Stimulated activated CD4-positive, alpha-beta T cell treated with anti-CD3 and anti-CD28 coated beads, Interleukin-15, amount 100 ng/mL, for 24 hours (primary cell): ENCODE data around the gene FYTTD1.
"Not testable (repeated sequence)": the region's sequence is repeated elsewhere in the genome, so short reads cannot be mapped to it uniquely, and the experiment has no call there.

Experiments used
- DNase-seq: peaks from one replicate; pipeline ENCODE4 v3.0.0-alpha.2; 2020

The FYTTD1 gene, protein sequence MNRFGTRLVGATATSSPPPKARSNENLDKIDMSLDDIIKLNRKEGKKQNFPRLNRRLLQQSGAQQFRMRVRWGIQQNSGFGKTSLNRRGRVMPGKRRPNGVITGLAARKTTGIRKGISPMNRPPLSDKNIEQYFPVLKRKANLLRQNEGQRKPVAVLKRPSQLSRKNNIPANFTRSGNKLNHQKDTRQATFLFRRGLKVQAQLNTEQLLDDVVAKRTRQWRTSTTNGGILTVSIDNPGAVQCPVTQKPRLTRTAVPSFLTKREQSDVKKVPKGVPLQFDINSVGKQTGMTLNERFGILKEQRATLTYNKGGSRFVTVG

DNA sequence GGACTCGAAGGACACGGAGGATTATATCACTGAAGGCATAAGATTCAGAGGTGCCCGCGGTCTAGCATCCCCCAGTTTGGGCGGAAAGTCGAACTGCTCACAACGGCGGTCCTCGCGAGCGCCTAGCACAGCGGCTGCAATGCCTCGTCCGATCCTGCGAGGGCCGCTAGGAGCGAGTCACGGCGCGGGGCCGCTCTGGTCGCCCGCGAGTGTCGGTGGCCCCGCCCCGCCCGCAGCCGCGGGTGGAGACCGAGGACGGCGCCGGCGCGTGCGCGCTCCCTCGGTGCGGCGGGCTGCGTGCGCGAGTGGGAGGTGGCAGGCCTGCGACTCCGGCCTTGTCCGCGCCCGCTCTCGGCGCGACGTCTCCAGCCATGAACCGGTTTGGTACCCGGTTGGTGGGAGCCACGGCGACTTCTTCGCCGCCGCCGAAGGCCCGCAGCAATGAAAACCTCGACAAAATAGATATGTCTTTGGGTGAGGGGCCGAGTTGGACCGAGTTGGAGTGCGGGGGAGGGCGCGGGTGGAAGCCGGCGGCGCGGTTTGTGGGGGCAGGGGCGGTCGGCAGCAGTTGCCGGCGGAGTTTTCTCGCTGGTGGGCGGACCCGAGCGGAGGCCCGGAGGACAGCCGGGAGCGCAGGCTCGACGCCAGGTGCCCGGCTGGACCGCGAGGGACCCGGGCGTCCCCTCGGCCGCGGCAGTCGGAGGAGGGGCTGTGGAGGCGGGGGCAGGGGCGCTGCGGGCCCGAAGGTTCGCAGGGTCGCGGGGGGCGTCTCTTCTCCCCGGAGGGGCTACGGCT, at the start of gene FYTTD1:
FYTTD1 (plus strand) TSS at position 283 of the 795 bp plus-strand sequence; CDS start at position 372, 89 bp downstream.
- DNase-seq, result peak; percentile 89

GRCh38 chr3:197700095-197700494, 49.6 kb upstream of the FYTTD1 start:
- DNase-seq, result no peak

- DNase-seq, result no peak
Measured at GRCh38 chr3:197701841-197702240, 47.8 kb upstream of the FYTTD1 start.

DNA sequence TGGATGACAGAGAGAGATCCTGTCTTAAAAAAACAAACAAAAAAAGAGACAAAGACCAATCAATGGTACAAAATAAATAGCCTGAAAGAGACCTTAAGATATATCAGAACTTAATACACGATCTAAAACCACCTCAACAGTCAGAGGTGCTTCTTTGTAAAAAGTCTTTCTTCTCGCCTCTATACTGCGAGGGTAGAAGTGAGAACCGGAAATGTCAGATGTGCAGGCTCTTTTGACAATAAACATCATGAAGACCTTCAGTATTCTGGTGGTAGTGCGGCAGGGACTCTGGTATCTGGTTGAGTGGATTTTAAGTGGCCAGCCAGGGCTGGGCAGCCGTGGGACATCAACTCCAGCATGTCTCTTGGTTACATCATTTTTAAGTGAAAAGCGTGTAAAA, 43.0 kb upstream of the FYTTD1 start:
- DNase-seq, result no peak

GRCh38 chr3:197709135-197709534, 40.5 kb upstream of the FYTTD1 start:
- DNase-seq, result no peak

DNA sequence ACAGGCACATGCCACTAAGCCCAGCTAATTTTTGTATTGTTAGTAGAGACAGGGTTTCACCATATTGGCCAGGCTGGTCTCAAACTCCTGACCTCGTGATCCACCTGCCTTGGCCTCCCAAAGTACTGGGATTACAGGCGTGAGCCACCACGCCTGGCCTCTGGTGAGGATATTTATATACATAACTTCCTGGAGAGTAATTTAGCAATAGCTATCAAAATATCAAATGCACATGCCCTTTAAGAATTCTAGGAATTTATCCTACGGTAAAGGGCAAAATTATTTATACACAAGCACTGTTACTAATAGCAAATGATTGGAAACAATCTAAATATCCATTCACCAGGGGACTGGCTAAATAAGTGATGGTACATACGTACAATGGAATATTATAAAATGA, 38.7 kb upstream of the FYTTD1 start:
- DNase-seq, result not testable (repeated sequence)

- peak; percentile 93 for DNase-seq
Measured at GRCh38 chr3:197711973-197712707, 37.5 kb upstream of the FYTTD1 start.

GRCh38 chr3:197713477-197713822, 36.2 kb upstream of the FYTTD1 start:
- DNase-seq, result no peak

DNA sequence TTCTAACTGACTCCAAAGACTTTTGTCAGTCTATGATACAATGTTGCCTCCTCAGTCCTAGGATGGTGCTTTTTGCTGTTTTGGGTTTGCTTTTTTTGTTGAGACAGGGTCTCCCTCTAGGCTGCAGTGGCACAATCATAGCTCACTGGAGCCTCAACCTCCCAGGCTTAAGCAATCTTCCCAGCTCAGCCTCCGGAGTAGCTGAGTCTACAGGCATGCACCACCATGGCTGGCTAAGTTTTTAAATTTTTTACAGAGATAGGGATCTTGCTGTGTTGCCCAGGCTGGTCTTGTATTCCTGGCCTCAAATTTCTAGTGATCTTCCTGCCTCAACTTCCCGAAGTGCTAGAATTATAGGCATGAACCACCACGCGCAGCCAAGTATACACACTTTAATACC, 35.4 kb upstream of the FYTTD1 start:
- no peak for DNase-seq

DNA sequence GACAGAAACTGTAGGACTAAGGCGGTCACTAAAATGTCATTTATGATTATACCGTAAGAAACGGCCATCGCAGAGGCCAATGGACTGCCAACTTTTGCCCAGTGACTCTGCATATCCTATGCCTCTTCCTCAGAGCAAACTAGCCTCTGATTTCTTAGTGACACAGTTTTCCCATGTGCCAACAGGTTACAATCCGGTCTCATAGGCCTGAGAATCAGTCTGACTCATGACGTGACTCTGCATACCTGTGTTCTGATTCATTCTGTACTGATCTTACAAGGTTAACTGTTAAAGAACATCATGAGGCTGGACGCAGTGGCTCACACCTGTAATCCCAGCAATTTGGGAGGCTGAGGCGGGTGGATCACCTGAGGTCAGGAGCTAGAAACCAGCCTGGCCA, 30.8 kb upstream of the FYTTD1 start:
- DNase-seq, result no peak

DNA sequence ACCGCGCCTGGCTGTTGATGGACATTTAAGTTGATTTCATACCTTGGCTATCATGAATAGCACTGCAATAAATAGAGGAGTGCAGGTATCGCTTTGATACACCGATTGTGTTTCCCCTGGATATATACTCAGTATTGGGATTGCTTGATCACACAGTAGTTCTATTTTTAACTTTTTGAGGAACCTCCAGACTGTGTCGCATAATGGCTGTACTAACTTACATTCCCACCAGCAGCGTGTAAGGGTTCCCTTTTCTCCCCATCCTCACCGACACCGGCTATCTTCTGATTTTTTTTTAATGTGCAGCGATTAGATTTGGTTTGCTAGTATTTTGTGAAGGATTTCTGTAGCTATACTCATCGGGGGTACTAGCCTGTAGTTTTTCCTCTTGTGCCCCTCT, 29.0 kb upstream of the FYTTD1 start:
- no peak for DNase-seq

DNA sequence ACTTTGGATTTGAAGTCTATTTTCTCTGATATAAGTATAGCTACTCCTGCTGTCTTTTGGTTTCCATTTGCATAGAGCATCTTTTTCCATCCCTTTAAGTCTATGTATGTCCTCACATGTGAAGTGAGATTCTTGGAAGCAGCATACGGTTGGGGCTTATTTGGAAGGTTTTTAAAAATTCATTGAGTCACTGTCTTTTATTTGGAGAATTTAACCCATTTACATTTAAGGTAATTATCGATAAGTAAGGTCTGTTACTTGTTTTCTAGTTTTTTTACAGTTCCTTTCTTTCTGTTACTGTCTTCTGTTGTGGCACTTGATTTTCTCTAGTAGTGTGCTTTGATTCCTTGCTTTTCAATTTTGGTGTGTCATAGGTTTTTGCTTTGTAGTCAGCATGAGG, 26.9 kb upstream of the FYTTD1 start:
- no peak for DNase-seq

GRCh38 chr3:197727878-197728277, 21.8 kb upstream of the FYTTD1 start:
- DNase-seq, result not testable (repeated sequence)

DNA sequence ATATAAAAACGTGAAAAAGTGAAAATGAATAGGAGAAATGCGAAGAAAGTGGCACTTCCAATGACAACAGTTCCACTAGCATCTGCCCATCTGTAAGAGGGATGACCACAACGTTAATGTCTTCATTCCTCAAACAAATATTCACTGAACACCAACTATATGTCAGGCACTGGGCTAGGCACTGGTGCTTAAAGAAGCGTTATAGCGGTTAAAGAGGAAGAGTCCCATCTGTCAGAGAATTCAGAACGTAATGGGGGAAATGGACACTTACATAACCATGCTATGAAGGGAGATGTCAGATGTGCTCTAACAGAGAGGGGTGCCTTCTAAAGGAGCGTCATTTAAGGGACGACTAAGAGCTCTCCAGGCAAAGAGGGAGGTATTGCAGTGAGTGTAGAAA, 21.2 kb upstream of the FYTTD1 start:
- DNase-seq, result no peak

- DNase-seq, result no peak
Measured at GRCh38 chr3:197730200-197730599, 19.5 kb upstream of the FYTTD1 start.

DNA sequence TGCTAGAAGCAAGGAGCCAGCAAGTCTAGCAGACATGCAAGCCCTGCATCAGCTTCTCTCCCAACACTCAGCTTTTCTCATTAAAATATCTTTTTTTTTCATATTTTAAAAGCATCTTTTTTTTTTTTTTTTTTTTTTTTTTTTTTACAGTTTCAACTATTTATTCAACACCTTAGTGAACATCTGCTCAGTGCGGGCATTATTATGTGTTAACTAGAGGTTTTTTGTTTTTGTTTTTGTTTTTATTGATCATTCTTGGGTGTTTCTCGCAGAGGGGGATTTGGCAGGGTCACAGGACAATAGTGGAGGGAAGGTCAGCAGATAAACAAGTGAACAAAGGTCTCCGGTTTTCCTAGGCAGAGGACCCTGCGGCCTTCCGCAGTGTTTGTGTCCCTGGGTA, 18.9 kb upstream of the FYTTD1 start:
- not testable (repeated sequence) for DNase-seq

GRCh38 chr3:197731483-197731882, 18.2 kb upstream of the FYTTD1 start:
- not testable (repeated sequence) for DNase-seq

DNA sequence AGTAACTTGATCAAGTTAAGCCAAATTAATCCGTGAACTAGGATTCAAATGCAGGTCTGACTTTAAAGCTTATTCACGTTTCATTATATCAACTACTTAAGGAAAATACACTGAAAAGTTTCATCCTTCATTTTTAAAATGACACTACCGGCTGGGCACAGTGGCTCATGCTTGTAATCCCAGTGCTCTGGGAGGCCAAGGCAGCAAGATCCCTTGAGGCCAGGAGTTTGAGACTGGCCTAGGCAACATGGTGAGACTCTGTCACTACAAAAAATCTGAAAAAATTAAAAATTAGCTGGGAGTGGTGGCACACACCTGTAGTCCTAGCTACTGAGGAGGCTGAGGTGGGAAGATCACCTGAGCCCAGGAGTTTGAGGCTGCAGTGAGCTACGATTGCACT, 16.6 kb upstream of the FYTTD1 start:
- DNase-seq, result no peak

GRCh38 chr3:197734667-197735318, 14.9 kb upstream of the FYTTD1 start:
- DNase-seq, result no peak

- peak; percentile 76 for DNase-seq
Measured at GRCh38 chr3:197736010-197736490, 13.6 kb upstream of the FYTTD1 start.

DNA sequence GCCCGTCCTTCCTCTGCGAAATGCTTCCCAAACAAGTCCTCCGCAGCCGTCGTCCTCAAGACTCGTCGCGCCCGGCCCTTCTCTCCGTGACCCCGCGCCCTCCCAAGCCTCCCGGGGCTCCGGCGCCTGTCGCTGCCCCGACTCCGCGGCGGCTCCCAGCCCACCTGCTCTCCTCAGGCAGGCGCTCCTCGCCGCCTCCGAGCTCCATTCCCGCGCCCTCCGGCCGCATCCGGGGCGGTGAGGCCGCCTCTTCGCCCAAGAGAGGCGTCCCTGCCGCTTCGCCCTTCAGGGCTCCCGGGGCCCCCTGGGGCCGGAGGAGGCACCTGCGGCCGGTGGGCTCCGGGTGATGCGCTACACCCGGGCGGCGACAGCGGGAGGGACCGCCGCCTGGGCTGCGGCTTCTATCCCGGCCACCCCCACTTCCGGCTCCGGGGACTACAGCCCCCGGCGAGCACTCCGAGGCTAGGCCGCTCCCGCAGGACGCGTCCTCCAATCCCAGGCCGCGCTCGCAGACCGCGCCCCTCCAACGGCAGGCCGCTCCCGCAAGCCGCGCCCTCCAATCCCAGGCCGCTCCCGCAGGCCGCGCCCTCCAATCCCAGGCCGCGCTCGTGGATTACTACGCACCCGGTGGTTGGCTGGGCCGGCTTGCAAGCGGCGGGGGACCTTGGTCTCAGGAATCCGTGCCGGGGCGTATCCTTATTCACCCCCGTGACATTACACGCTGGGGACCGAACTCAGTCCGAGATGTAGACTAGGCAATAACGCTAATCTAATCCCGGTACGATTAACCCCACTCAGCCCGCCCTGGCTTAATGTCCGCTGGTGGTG, 13.0 kb upstream of the FYTTD1 start, which contains the start of gene RUBCN:
RUBCN (minus strand) TSS at position 414 of the 828 bp plus-strand sequence; CDS start at position 229, 185 bp downstream.
- DNase-seq, result peak; percentile 97

DNA sequence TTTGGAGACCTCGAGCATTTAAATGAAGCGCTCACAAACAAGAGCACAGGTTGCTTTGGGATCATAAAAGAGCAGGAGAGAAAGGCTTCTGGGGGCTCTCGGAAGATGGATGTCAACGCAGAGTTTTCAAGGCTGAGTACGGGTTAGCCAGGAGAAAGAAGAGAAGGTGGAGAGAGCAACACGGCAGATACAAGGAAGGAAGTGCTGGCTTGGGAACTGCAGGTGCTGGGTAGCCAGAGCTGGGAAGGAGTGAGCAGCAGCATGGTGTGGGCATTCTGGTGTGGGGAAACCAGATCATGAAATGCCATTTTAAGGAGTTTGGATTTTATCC, 12.4 kb upstream of the FYTTD1 start:
- no peak for DNase-seq
